K562 (cell line): ENCODE results near the gene UCK1.

Source experiments
- MAFF ChIP-seq: IDR thresholded peaks from 2 replicates; pipeline ENCODE4 v1.6.1; 2012; ENCODE audit warnings: low read length, improper control_type of control experiment
- MAFK ChIP-seq: IDR thresholded peaks from 2 replicates; pipeline ENCODE4 v1.6.1; 2011; ENCODE audit warnings: low read length, improper control_type of control experiment
- SMAD4 ChIP-seq: fragments of 250-450 bp; sonication (Bioruptor Pico); conservative IDR thresholded peaks from 2 replicates; pipeline ENCODE4 v1.8.0; 2021; ENCODE audit warnings: inconsistent platforms, mild to moderate bottlenecking, moderate library complexity
- TAF1 ChIP-seq: IDR thresholded peaks from 2 replicates; pipeline ENCODE4 v1.6.1; 2011; ENCODE audit warnings: mild to moderate bottlenecking, low read length, moderate library complexity; ENCODE audit not compliant: insufficient read depth, control insufficient read depth, severe bottlenecking; ENCODE audit errors: extremely low read depth
- U2AF2 ChIP-seq: fragments of 200-400 bp; formaldehyde crosslinking; optimal IDR thresholded peaks from 2 replicates; pipeline ENCODE3; 2017; ENCODE audit warnings: low read depth, mild to moderate bottlenecking, low read length

DNA sequence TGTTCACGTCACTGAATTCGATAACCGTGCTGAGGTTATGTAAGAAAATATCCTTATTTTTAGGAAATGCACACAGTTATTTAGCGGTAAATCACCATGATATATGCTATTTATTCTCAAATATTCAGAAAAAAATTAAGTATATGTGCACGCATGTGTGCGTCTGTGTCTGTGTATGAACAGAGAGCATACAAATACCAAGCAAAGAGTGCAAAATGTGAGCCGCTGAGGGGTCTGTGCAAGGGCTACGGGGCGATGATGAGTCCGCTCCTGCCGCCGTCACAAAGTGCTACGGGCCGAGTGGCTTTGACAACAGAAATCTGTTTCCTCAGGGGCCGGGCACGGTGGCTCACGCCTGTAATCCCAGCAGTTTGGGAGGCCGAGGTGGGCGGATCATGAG is 6.9 kb upstream of the UCK1 start:
- TF ChIP-seq TAF1 (no peak), SMAD4 (CRISPR knock-in tag) (no peak), MAFF (no peak), U2AF2 (no peak), MAFK (no peak)
